HepG2 (cell line): ENCODE measurements around the gene PRR14. TPM values are rescaled to one million over a fixed set of nuclear protein-coding genes. Genes with fewer than 3 reads are reported as not detected.

Source experiments
- BCL6 ChIP-seq: IDR thresholded peaks from 2 replicates; pipeline ENCODE4 v1.6.1; 2016; ENCODE audit warnings: missing genetic modification reagents, missing compliant biosample characterization
- BRCA1 ChIP-seq: sonication (generic); formaldehyde crosslinking; IDR thresholded peaks from 2 replicates; pipeline ENCODE4 v1.4.0; 2020; ENCODE audit warnings: missing genetic modification reagents
- ETV5 ChIP-seq: IDR thresholded peaks from 2 replicates; pipeline ENCODE4 v1.6.1; 2018; ENCODE audit warnings: missing biosample characterization, missing genetic modification reagents, inconsistent platforms, borderline replicate concordance
- HDAC1 ChIP-seq: sonication (generic); formaldehyde crosslinking; IDR thresholded peaks from 2 replicates; pipeline ENCODE4 v1.5.1; 2020; ENCODE audit warnings: mild to moderate bottlenecking, missing genetic modification reagents
- KMT2B ChIP-seq: IDR thresholded peaks from 2 replicates; pipeline ENCODE4 v1.6.1; 2016; ENCODE audit warnings: missing genetic modification reagents, missing compliant biosample characterization
- MED13 ChIP-seq: sonication (generic); formaldehyde crosslinking; IDR thresholded peaks from 2 replicates; pipeline ENCODE4 v1.5.0; 2020; ENCODE audit warnings: missing genetic modification reagents
- SSRP1 ChIP-seq: IDR thresholded peaks from 2 replicates; pipeline ENCODE4 v1.6.1; 2016; ENCODE audit warnings: control low read depth
- TBX3 ChIP-seq: fragments of 450-650 bp; IDR thresholded peaks from 2 replicates; pipeline ENCODE4 v1.6.1; 2017; ENCODE audit warnings: antibody characterized with exemption, mild to moderate bottlenecking, inconsistent platforms, borderline replicate concordance
- TRIM24 ChIP-seq: sonication (generic); formaldehyde crosslinking; IDR thresholded peaks from 2 replicates; pipeline ENCODE4 v1.8.0; 2022; ENCODE audit warnings: mild to moderate bottlenecking, missing genetic modification reagents
- ZKSCAN1 ChIP-seq: fragments of 150-350 bp; IDR thresholded peaks from 2 replicates; pipeline ENCODE4 v1.6.1; 2014; ENCODE audit warnings: low read length
- ZKSCAN8 ChIP-seq: IDR thresholded peaks from 2 replicates; pipeline ENCODE4 v1.6.1; 2016; ENCODE audit warnings: borderline replicate concordance, missing genetic modification reagents, missing compliant biosample characterization
- ZNF101 ChIP-seq: sonication (generic); formaldehyde crosslinking; IDR thresholded peaks from 2 replicates; pipeline ENCODE4 v1.4.0; 2020; ENCODE audit warnings: mild to moderate bottlenecking, low read depth, missing genetic modification reagents, borderline replicate concordance
- ZNF264 ChIP-seq: sonication (generic); formaldehyde crosslinking; IDR thresholded peaks from 2 replicates; pipeline ENCODE4 v1.4.0; 2020; ENCODE audit warnings: missing genetic modification reagents
- ZNF274 ChIP-seq: sonication (generic); formaldehyde crosslinking; IDR thresholded peaks from 2 replicates; pipeline ENCODE4 v1.5.1; 2020; ENCODE audit warnings: mild to moderate bottlenecking, missing genetic modification reagents
- ZNF337 ChIP-seq: sonication (generic); formaldehyde crosslinking; IDR thresholded peaks from 2 replicates; pipeline ENCODE4 v1.5.1; 2020; ENCODE audit warnings: missing genetic modification reagents, low read depth, mild to moderate bottlenecking, borderline replicate concordance
- ZNF552 ChIP-seq: sonication (generic); formaldehyde crosslinking; IDR thresholded peaks from 2 replicates; pipeline ENCODE4 v1.9.0; 2022; ENCODE audit warnings: missing genetic modification reagents, mild to moderate bottlenecking, borderline replicate concordance
- ZNF597 ChIP-seq: sonication (generic); formaldehyde crosslinking; IDR thresholded peaks from 2 replicates; pipeline ENCODE4 v1.5.0; 2020; ENCODE audit warnings: missing genetic modification reagents
- ZNF607 ChIP-seq: sonication (generic); formaldehyde crosslinking; IDR thresholded peaks from 2 replicates; pipeline ENCODE4 v1.5.1; 2020; ENCODE audit warnings: missing genetic modification reagents, mild to moderate bottlenecking, borderline replicate concordance
- ZNF616 ChIP-seq: sonication (generic); formaldehyde crosslinking; IDR thresholded peaks from 2 replicates; pipeline ENCODE4 v1.5.0; 2020; ENCODE audit warnings: low read depth, mild to moderate bottlenecking, missing genetic modification reagents
- ZNF646 ChIP-seq: sonication (generic); formaldehyde crosslinking; IDR thresholded peaks from 2 replicates; pipeline ENCODE4 v1.9.0; 2021; ENCODE audit warnings: mild to moderate bottlenecking, missing genetic modification reagents
- polyA plus RNA-seq, 8 experiments: library from polyadenylated mRNA; depleted of rRNA in 3 of 8; stranded (reverse) in 7 of 8; unstranded in 1 of 8; fragments of >200 nt; fragmentation: Illumina TruSeq in 4 of 8; extraction: Trizol in 4 of 8; gene quantifications; 2 replicates each; pipeline versions ENCODE4 v1.2.1 to v1.2.3, GENCODE V29; 2011 to 2016; ENCODE audit warnings: low read depth in 4 of 8, missing spikeins in 1 of 8, mixed read lengths in 1 of 8; ENCODE audit not compliant: insufficient read depth in 1 of 8
- total RNA-seq, 5 experiments: library from RNA; depleted of rRNA; stranded (reverse); fragments of >200 nt; fragmentation: Illumina TruSeq; extraction: Trizol; gene quantifications; 2 replicates each; pipeline ENCODE4 v1.2.3, GENCODE V29; 2016; ENCODE audit warnings: low read depth in 1 of 5
- TF ChIP-seq, protein P1 (sequence below): sonication (generic); formaldehyde crosslinking; IDR thresholded peaks from 2 replicates; pipeline ENCODE4 v1.4.0; 2020; ENCODE audit warnings: mild to moderate bottlenecking, missing genetic modification reagents, borderline replicate concordance

PRR14 gene
- total and polyA plus RNA-seq, 2 of the 13 experiments (the other 11 are each of a cell fraction or from before 2014, with no cell fraction given): 8.4 to 11.0 TPM

GRCh38 chr16:30698139-30698815 is 47.5 kb downstream of the PRR14 start (continued):
- TF ChIP-seq ZKSCAN1 (0 out of 2 replicates have a peak, but pooled peaks have one; percentile 18), ZNF607 (CRISPR knock-in tag) (peak; percentile 95), TRIM24 (no peak), ZNF264 (CRISPR knock-in tag) (peak; percentile 89; the same call in 1 of the 2 replicates), HDAC1 (CRISPR knock-in tag) (peak; percentile 48; the same call in 1 of the 2 replicates), KMT2B (CRISPR knock-in tag) (peak; percentile 89), ZNF274 (peak; percentile 81; the same call in 1 of the 2 replicates), SSRP1 (CRISPR knock-in tag) (no peak), TBX3 (peak; percentile 74; the same call in 1 of the 2 replicates), BRCA1 (CRISPR knock-in tag) (0 out of 2 replicates have a peak, but pooled peaks have one; percentile 58), MED13 (CRISPR knock-in tag) (0 out of 2 replicates have a peak, but pooled peaks have one; percentile 13), ZKSCAN8 (CRISPR knock-in tag) (peak; percentile 59; the same call in 1 of the 2 replicates), ZNF597 (CRISPR knock-in tag) (no peak), BCL6 (CRISPR knock-in tag) (peak; percentile 67), ZNF646 (CRISPR knock-in tag) (no peak), ZNF101 (CRISPR knock-in tag) (no peak), ZNF616 (CRISPR knock-in tag) (0 out of 2 replicates have a peak, but pooled peaks have one; percentile 13), ETV5 (peak; percentile 47), ZNF337 (no peak), ZNF552 (CRISPR knock-in tag) (peak; percentile 35; the same call in 1 of the 2 replicates)
- TF ChIP-seq, protein P1, sequence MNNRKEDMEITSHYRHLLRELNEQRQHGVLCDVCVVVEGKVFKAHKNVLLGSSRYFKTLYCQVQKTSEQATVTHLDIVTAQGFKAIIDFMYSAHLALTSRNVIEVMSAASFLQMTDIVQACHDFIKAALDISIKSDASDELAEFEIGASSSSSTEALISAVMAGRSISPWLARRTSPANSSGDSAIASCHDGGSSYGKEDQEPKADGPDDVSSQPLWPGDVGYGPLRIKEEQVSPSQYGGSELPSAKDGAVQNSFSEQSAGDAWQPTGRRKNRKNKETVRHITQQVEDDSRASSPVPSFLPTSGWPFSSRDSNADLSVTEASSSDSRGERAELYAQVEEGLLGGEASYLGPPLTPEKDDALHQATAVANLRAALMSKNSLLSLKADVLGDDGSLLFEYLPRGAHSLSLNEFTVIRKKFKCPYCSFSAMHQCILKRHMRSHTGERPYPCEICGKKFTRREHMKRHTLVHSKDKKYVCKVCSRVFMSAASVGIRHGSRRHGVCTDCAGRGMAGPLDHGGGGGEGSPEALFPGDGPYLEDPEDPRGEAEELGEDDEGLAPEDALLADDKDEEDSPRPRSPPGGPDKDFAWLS: no peak
